NOMO-1 treated with dmso at 0.1 percent for 144 hours (cell line): ENCODE data around the gene MARCHF11.

Experiments
- DNase-seq: peaks from one replicate; lab custom pipeline; 2025; ENCODE audit not compliant: unreplicated experiment; lab: John Stamatoyannopoulos, UW

Gene MARCHF11

DNA sequence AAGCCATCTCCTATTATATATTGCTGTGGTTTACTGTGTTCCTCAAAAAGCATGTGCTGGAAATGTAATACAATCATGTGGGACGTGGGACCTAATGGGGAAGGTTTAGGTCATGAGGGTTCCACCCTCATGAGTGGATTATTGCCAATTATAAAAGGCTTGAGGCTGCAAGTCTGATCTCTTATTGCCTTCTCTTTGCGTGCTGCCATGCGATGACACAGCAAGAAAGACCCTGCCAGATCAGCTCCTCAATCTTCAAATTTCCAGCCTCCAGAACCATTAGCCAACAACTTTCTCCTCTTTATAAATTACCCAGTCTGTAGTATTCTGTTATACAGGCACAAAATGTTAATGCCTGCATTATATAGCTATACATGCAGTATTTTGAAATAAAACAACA, 45.4 kb downstream of the MARCHF11 start:
- DNase-seq, result no peak

DNA sequence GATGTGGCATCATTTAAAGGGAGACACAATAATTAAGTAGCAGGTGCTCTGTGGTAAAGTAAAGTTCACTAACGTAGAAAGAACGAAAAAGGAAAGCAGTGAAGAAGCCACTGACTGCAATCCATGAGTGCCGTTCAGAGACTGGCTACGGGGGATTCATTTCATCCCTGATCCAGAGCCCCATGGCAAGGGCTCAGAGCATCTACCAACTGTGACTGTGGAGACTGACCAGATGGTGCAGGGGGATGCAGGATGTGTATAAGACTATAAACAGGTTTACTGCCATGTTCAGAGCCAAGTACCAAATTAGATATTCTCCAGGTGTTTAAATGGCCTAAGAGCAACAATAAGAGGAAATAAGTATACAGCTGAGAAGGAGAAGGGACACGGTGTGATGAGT, 47.7 kb downstream of the MARCHF11 start:
- no peak for DNase-seq

DNA sequence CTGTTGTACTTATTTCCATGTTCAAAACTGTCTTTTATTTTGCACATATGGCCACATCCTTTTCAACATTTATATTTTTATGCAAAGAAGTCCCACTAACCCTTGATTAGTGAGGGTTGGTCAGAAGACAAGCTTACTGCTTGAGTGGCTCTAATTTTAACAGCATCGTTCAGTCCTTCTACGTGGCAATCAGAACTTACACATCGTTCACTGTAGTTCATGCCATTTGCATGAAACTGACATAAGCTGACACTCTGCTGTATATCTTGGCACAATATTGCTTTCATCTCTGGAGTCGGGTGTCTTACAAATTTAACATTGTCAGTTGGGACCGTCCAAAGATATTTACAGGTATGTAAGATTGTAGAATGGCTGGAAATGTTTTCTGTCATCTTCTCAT, 50.6 kb downstream of the MARCHF11 start:
- no peak for DNase-seq

DNA sequence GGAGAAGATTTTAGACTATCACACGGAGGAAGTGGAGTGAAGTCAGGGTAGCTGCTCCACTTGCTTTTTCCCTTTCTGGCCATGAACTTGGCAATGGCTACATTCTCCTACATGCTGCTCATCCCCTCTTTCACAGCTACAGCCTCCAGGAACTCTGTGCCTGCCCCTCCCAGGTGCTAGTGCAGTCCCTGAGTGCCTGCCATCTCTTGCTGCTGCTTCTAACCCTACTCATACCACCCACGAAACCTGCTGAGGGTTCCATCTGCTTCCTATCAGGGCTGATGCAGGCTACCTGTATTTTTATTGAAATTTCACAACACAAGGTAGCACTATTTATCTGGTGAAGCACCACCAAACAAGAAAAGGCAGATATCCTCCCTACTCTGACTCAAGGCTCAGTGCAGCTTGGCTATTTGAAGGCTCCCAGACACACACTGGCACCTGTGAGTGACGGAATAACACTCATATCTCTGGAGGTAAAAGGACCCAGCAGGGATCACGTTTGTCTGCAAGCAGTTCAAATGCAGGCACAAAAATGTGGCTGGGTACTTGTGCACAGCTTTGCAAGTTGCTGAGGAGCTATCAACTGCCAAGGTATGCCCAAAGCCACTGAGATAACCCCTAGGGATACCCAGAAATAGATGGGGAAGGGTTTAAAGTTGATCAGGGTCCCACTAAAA, 51.6 kb downstream of the MARCHF11 start:
- no peak for DNase-seq

DNA sequence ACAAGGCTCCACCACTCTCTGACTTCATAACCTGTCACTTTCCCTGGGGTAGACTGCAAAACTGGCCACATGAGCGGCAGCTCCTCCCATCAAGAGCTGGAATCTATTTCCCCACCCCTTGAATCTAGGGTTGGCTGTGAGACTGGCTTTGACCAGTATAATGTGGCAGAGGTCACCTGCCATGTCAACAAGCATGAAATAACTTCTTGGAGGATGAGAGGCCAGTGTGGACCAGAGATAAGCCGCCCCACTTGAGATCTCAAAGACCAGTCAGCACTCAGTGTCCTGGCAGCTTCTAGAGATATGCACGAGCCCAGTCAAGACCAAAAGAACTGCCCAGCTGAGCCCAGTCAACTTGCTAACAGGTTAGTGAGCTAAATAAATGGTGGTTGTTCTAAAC, 59.0 kb downstream of the MARCHF11 start:
- DNase-seq, result no peak

DNA sequence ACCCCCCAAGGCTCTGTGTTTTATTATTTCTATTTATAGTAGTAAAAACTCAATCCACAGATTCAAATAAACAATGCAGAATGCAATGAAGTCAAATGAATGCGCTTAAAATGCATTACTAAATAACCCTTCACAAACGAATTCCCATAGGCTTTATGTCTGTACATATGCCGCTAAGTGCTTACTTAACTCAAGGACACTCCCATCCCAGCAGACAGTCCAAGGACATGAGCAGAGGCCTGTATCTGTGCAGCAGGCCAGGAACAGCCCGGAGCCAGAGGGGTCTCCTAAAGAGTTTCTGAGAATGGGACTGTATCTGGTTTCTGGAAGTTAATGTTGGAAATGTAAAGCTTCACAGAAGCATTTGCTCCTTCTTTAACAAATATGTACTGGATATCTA, 59.8 kb downstream of the MARCHF11 start:
- DNase-seq, result no peak

DNA sequence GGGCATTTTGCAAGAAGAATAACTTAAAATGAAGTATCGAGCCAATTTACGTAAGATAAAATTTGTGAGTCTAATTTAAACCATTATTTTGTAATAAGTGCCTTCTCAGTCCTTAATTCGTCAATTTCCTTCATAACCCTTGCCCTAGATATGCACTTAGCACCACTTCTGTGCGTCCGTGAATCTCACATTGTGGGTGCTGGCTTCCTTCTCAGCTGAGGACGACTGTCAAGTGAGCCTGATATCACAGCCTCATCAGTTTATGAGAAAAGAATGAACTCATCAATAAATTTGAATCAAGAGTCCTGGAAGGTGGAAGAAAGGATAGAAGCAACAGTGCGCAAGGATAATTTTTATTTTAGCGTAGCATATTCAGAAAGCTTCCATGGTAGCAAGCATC, 64.5 kb downstream of the MARCHF11 start:
- DNase-seq, result no peak

DNA sequence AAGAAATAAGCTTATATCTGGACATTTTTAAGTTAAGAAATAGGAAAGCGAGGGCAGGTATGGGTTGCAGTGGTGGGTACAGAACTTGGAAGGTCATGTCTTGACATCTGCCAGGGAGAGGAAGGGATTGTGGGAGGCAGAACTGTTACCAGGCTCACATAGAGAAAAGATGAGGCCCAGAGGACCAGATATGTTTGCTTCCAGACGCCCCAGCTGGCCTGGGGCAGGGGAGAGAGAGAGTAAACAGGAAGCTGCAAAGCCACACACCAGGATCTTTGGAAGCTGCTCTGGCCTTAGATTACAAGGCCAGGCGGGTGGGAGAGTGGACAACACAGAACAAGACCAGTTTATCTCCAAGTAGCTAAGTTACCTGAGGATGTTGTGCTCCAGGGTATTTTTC, 71.2 kb downstream of the MARCHF11 start:
- no peak for DNase-seq

DNA sequence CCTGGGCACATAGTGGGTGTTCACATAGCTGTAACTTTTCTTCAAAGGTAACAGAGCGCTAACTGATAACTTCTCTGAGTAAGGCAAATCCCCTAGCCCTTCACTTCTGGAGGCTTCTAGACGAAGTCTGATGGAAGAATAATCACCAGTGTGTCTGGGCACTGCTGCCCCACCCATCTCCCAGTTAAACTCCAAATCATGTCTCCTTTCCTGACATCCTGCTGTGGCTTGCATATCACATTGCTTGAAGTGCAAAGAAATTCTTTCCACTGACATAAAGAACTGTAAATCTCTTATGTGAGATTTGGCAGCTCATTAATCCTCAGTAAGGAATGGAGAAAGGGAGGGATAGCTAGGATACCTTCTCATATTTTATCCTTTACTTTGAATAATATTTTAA, 74.6 kb downstream of the MARCHF11 start:
- DNase-seq, result no peak

DNA sequence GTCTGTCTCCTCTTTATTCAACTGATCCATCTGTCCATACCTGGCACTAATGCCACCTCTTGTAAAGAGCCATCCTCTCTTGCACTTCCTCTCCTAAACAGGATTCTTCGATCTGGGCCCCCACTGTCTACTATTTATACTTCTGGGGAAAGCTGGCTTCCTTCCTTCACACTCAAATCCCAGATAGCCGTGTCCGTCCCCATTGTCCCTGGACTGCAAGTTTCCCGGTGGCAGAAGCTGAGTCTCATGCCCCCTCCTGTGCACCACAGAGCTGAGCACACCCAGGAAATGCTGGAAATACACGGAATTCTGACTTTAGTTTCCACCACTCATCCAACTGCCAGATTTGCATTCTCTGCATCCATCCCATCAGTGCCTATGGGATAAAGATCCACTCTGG, 84.0 kb downstream of the MARCHF11 start:
- no peak for DNase-seq

DNA sequence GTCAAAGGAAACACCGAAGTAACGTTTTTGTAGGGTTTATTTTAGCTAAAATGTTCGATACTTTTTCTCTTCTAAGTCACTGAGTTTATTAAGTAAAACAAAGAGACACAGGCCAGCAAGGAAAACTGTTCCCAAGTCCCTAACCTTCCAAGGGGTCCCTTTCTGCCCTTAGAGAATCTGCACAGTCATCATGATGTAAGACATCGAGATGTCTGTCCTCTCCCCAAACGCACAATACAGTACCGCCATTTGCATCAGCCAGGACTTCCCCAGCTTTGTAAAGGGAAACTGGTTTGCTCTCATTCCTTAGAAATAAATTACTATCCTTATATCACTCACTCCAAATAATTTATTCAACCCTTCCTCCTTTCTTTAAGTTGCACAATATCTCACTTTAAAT, 89.3 kb downstream of the MARCHF11 start:
- DNase-seq, result no peak

DNA sequence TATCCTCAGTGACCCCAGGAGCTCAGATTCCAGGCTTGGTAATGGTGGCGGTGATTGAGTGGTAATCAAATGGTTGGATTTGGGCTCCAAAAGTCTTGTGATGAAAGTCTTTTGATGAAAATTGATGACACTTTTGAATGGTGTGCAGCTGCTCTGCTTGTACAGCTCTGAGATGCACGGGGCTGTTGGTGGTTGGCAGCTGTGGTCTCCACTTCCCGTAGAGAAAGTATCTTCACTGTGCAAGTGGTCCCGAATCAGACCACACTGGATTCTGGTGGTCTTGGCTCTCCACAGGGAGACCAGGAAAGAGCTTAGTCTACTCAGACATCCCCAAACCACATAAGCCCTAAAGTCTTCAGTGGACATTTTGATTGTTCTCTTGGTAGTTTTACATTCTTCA, 96.6 kb downstream of the MARCHF11 start:
- DNase-seq, result no peak

DNA sequence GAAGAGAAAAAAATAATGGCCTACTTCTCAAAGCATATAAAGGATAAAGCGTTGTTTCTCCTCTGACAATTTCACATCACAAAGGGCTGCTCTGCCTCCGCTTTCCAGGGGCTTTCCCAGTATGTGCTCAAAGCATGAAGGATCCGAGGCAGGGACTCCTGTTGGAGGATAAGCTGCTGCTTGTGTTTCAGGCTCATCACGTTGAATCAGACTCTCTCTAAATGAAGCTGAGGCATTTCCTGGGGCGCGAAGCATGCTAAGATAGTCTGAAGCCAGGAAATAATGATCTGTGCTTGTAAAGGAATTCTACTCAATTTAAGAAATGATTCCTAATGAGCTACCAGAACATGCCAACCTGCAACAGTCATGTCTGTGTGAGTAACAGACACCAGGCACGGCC, 97.5 kb downstream of the MARCHF11 start:
- no peak for DNase-seq

DNA sequence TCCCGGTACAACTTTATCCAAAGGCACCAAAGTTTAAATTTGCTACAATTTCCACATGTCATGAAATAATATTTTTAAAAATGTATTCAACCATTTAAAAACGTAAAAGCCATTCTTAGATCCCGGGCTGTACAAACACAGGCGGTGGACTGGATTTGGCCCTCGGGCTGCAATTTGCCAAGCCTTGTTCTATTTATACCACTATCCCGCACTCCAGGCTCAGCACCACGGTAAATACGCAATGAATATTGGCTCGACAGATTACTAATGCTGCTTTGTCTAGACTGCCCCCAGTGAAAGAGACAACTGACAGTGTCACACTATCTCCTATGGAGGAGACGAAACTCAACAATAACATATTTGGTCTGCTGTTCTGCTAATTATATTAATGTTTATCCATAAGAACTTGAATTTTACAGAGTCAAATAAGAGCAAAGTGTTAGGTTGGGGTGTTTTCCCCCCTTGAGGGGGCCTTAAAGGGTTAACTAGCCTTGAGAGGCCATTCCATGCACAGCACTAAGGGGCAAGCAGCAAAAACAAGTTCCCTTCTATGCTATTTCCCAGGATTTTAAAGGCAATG, 98.1 kb downstream of the MARCHF11 start:
- DNase-seq, result no peak

DNA sequence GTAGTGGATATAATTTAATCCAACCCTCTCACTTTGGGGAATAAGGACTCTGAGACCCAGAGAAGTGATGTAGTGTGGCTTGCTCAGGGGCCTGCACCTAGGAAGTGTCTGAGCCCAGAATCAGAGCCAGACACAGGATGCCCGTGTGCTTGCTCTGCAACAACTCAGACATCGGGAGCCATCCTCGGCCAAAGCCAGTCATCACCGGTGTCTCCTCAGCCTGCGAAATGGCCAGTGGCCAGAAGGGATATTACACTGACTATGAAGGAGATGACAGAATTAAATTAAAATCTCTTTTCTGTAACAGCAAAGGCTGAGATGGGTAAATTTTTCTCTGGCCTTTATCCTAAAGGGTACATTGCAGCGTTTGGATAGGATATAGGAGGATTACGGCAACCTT, 102.9 kb downstream of the MARCHF11 start:
- DNase-seq, result no peak

DNA sequence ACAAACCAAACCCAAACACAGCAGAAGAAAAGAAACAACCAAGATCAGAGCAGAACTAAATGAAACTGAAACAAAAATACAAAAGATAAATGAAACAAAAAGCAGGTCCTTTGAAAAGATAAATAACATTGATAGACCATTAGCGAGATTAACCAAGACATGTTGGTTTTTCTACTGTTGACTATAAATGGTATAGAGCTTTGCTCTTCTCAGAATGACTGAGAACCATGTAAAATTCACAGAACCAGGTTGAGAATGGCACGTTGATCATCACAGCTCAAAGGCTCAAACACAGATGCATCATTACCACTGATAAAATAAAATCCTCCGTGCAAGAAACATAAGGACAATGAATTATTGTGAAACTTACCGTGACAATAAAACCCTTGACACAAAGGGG, 105.2 kb downstream of the MARCHF11 start:
- DNase-seq, result no peak

DNA sequence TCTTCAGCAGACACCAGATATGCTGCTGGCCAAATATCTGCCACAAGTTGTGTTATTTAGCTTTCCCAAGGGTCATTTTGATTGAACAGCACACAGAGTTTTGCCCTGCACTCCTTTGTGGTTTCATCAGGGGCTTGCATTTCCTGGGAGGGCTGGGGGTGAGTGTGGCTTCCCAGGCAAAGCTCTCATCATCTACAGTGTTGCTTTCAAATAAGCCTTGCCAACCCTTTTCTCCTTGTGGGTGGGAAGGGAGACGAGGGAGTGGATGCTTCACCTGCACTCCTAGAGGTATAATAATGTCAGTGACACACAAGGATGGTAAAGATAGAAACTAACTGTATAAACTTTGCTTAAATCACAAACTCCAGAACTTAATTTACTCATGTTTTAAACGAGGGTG, 107.0 kb downstream of the MARCHF11 start:
- no peak for DNase-seq

DNA sequence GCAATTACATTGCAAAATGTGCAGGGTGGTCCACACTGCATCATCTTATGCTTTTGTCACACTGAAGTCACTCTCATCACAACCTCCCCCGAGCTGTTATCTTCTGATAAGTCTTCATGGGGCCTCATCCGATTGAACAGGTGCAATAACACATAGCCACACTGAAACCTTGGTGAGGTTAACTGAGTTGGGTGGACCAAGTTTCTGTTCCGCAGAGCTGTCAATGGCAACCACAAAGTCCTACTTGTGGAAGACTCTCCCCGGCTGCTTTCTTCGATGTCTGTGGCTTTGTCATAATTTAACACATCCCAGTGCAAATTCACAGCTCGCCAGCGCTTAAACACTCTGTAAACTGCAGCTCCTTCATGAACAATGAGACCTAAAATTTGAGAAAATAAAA, 112.2 kb downstream of the MARCHF11 start:
- no peak for DNase-seq

DNA sequence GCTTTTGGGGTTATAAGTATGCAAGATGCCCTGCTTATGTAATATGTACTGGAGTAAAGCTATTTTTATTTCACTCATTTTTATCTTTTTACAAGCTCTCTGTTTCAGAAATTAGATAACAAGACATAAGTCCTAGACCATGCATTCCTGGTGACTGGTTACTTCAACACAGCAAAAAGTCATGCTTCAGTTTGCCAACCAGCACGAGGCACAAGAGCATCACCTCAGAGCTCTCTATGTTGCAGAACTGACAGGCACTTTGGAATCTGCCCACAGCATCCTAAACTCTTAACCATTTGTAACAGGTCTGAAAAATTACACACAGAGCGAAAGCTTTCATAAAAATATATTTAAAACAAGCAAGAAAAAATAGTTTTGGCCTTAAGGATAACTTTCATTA, 112.8 kb downstream of the MARCHF11 start:
- DNase-seq, result no peak

DNA sequence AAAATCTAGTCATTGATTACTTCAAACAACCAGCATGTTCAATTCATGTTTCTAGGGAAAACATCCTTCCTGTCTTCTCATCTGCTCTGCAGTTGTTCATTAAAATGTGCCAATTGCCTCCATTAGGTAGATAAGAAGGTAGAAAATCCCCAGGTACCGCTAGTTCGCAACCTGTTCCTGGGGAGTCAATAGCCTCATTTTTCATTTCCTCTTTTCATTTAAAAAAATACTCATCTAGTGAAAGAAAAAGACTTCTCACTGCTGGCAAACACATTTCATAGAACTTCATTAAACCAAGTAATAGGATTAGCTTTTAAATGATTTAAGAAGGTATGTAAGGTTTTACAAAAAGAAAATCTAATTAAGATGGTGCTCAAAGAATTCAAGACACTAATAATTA, 113.3 kb downstream of the MARCHF11 start:
- no peak for DNase-seq

DNA sequence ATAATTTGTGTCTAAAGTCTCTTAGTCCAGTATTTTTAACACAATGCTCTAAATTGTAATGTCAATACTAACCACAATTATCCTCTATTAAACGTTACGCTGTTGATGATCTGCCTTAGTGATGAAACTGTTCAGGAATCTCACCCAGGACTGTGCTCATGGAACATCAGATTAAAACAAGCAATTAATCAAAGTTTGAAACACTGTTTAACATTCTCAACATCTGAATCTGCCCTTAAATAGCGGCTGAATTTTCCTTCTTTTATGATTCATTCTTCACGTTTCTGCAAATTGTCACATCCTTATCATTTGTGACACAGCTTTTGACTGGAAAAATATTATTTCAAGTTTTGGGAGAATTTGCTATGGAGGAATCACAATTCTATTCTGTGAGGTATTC, 113.8 kb downstream of the MARCHF11 start:
- DNase-seq, result no peak

DNA sequence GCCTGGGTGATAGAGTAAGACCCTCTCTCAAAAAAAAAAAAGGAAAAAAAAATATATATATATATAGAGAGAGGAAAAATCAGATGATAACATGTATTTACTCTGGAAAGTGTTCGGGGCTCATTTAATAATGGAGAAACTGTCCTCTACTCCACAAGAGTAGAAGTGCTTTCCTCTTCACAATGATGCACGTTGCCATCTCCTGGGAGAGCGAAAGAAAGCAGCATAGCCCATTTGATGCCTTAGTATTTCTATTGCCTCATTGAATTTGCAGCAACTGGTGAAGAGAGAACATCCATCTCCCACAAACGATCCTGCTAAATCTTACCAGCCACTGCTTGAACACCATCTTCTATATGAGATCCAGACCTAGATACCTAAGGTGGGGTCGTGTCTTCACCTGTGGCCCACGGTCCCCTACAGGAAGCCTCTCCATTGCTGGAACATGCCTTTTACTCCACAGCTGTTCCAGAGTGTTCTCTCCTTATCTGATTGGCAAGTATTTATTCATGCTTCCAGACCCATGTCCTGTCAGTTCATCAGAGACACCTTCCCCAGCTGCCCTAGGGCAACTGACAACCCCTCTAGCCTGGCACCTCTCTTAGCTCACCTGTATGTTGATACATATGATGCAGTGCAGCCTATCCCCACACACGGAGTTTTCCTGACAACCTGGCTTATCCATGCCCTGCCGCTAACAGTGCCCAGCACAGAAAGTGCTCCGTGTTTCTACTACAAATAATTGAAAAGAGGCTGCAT, 115.3 kb downstream of the MARCHF11 start:
- no peak for DNase-seq

DNA sequence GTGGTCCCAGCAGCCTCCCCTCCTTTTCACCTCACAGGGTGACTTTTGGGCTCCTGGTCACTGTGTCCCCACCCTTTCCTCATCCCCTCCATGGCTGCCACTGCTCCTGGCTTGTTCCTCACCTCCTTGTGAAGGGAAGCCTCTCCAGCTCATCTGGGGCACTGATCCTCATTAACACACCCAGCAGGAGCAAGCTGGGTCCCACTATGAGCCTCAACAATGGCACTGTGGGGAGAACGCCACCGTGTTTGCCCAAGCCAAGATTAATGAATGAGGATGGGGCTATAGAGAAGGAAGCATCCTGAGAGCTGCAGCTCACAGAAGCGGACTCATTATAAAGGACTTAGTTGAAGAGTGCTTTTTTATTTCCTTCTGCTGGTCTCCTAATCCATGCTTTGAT, 118.4 kb downstream of the MARCHF11 start:
- DNase-seq, result no peak
